Endothelial cell of hepatic sinusoid (primary cell): Measurements from ENCODE around the gene DCTPP1.
"Not testable (repeated sequence)": the region's sequence is repeated elsewhere in the genome, so short reads cannot be mapped to it uniquely, and the experiment has no call there.

Source experiments
- in situ Hi-C: cut with HindIII; loops from 2 replicates; pipeline ENCODE4 v1.10.0; 2017; ENCODE audit warnings: low sequenced_read_pairs

The DCTPP1 gene

DNA sequence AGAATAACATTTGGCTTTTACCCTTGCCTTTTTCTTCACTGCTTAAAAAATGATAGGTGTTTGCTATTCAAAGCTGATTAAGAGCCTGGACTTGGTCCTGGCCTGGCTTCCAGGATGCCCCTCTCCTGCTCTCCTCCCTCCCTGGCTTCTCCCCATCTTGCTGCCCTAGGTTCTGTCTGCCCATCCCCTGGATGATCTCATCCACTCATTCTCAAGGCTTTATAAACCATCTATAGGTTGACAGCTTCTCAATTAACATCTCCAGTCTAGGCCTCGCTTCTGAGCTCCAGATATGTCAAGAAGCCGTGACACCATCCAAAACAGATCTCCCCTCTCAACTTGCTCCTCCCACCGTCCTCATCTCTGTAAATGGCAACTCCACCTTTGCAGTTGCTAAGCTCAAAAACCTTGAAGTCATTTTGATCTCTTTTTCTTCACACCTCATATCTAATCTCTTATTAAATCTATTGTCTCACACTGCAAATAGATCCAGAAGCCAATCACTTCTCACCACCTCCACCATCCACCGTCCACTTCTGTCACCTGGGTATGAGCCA lies 13.7 kb downstream of the DCTPP1 start:
- in situ Hi-C loops: no loop called here

- in situ Hi-C loops: no loop called here
Observed at GRCh38 chr16:30414159-30414558, 15.7 kb downstream of the DCTPP1 start.

GRCh38 chr16:30413112-30413806 lies 16.6 kb downstream of the DCTPP1 start:
- in situ Hi-C loops: no loop called here

DNA sequence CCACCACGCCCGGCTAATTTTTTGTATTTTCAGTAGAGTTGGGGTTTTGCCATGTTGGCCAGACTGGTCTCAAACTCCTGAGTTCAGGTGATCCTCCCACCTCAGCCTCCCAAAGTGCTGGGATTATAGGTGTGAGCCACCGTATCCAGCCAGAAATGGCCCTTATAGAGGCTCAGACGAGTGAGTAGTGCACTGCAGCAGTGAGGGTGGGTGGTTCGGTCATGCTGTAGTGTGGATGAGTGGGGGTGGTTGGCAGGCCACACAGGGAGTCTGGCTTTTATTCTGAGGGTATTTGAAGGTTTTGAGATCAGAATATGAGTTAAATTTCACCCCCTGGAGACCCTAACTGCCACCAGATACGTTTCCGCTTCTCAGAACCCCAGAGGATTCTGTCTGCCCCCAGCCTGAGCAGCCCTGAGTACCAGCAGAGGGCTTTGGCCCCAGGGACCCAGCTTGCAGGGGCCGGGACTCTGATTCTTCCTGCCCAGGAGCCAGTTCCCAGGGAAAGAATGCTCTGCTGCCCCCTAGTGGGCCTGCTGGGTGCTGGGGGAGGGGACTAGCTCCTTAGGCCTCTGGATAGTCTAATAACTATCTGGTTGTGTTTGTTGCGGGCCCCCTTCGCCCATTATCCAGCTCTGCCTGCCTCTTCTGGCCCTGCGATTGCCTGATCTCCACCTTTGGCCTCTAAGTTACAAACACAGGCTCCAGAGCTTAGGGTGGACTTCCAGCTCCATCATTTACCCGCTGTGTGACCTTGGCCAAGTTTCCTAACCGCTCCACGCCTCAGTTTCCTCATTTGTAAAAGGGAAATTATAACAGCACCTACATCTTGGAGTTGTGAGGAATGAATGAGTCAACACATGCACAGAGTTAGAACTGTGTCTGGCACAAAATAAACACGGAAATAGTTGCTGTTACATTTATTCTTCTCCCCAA lies 20.4 kb downstream of the DCTPP1 start:
- in situ Hi-C loops: no loop called here

GRCh38 chr16:30407804-30408534 lies 21.9 kb downstream of the DCTPP1 start:
- in situ Hi-C loops: no loop called here

GRCh38 chr16:30407102-30407803 lies 22.6 kb downstream of the DCTPP1 start, which contains the start of gene ZNF771:
Gene ZNF771 (plus strand): TSS chr16:30407606. CDS start chr16:30408054, 448 bp downstream.
- in situ Hi-C loops: no loop called here

GRCh38 chr16:30406795-30407101 lies 23.1 kb downstream of the DCTPP1 start:
- in situ Hi-C loops: no loop called here

DNA sequence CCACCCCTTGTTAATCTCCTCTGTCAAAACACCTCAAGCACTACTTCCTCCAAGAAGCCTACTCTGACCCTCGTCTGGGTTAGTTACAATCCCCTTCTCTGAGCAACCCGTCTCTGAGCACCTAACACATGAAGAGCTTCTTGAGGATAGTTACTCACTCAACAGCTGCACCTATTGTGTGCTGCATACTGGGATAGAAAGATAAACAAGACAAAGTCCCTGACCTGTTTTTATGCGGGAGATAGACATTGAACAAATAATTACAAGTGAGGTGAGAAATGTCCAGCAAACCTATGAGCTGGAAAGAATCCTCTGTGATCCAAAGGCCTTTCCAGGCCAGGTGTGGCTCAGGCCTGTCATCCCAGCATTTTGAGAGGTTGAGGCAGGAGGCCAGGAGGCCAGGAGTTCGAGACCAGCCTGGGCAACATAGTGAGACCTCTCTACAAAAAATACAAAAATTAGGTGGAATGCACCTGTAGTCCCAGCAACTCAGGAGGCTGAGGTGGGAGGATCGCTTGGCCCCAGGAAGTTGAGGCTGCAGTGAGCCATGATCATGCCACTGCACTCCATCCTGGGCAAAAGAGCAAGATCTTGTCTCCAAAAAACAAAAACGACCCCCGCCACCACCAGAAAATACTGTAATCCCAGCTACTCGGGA lies 27.9 kb downstream of the DCTPP1 start:
- in situ Hi-C loops: no loop called here

DNA sequence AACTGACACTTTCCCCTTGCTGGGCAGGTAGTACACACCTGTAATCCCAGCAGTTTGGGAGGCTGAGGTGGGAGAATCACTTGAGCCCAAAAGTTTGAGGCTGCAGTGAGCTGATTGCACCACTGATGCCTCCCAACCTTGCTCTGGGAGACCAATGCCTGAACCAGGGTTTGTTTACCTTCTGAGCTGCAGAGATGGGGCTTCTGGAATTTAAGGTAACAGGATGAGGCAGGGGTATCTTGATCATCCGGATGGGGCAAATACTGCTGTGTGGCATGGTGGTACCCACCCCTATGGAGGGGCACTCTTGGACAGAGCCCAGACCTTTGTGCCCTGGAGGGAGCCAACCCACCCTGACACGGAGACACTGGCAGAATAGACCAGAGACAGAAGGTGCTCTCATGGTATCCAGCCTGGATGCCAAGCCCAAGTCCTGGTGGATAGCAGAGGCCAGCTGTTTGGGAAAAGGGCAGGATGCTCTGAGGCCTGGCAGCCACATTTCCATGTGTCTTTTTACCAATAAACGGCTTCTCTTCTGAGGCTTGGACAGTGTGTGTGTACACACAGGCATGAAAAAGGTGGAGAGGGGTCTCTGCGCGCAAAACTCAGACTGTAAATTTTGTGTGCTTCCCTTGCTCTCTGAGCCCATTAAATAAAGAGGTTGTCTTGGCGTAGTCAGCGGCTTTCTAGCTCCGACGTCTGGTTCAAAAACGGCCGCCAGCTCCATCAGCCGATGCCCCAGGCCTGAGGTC lies 30.2 kb downstream of the DCTPP1 start:
- in situ Hi-C loops: no loop called here

DNA sequence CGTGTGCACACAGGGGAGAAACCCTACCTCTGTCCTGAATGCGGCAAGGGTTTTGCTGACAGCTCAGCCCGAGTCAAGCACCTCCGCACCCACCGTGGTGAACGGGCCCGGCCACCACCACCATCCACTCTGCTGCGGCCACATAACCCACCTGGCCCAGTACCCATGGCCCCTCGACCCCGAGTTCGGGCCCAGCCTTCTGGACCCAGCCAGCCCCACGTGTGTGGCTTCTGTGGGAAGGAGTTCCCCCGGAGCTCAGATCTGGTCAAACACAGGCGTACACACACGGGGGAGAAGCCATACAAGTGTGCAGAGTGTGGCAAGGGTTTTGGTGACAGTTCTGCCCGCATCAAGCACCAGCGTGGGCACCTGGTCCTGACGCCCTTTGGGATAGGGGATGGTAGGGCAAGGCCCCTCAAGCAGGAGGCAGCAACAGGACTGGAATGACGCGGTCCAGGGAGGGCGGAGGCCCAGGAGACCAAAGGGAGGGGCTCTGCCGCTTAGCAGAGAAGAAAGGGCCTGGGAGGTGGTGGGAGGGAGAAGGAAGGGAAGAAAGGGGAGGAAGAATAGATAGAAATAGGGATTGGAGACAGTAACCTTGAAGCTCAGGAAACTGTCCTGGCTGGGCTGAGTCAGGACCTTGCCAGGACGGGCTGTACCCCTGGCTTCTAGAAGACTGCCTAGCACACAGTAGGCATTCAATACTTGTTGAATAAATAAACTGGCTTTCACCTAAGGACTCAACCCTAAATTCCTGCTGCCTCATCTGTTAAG lies 31.0 kb downstream of the DCTPP1 start:
- in situ Hi-C loops: no loop called here

DNA sequence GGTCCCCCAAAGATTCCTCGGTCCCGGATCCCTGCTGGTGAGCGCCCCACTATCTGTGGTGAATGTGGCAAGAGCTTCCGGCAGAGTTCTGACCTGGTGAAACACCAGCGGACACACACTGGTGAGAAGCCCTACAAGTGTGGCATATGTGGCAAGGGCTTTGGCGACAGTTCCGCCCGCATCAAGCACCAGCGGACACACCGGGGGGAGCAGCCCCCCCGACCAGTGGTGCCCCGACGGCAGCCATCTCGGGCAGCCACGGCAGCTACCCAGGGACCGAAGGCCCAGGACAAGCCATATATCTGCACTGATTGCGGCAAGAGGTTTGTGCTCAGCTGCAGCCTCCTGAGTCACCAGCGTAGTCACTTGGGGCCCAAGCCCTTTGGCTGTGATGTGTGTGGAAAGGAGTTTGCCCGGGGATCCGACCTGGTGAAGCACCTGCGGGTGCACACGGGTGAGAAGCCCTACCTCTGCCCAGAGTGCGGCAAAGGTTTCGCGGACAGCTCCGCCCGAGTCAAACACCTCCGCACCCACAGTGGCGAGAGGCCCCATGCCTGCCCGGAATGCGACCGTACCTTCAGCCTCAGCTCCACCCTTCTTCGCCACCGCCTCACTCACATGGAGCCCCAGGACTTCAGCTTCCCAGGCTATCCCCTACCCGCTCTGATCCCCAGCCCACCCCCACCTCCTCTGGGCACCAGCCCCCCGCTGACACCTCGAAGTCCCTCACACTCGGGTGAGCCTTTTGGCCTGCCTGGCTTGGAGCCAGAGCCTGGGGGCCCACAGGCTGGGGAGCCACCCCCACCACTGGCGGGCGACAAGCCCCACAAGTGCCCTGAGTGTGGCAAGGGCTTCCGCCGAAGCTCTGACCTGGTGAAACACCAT lies 31.8 kb downstream of the DCTPP1 start:
- in situ Hi-C loops: no loop called here

DNA sequence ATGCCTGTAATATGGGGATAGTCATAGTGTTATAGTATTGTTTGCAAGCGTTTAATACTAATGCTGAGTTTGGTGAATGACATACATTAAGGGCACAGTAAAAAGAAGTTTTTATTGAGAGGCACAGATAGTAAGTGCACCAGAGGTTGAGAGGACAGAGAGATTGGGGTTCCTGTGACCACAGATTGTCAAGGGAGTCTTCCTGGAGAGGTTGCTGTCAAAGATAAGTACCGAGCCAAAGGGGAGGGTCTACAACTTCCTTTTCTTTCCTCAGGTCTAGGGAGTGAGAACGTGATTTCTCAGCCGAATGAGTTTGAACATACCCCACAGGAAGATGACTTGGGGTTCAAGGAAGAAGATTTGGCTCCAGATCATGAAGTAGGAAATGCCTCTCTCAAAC lies 32.8 kb downstream of the DCTPP1 start:
- in situ Hi-C loops: no loop called here

DNA sequence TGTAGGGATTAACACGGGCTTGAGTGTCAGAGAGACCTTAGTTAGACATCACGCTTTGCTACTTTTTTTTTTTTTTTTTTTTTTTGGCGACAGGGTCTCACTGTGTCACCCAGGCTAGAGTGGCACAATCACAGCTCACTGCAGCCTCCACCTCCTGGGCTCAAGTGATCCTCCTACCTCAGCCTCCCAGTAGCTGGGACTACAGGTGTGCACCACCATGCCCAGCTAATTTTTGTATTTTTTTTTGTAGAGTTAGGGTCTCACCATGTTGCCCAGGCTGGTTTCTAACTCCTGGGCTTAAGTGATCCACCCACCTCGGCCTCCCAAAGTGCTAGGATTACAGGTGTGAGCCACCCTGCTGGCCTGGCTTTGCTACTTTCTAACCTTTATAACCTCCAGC lies 33.2 kb downstream of the DCTPP1 start:
- in situ Hi-C loops: not testable (repeated sequence)

DNA sequence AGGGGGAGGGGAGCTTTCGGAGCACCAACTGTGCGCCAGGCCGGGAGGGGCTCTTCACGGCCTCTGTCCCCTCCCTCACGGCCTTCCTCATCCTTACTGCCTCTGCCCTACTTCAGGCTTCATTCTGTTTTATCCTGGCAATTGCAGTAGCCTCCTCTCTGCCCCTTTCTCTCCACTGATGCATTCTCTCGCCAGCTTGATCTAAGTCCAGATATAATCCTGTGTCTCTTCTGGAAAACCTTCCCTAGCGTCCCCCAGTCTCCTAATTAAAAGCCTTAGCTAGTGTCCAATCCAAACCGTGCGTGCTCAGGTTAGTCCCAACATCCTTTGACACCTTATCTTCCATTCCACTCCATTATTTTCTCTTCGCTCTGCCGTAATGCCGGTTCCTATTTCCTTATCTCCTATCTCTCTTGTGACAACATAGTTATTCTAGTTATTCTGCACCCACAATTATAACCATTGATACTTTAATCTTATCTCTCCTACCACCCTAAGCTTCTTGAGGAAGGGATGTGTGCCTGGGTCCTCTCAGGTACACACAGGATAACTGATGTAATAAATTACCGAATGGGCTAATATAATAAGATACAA lies 33.7 kb downstream of the DCTPP1 start:
- in situ Hi-C loops: no loop called here

GRCh38 chr16:30395155-30395991 lies 34.5 kb downstream of the DCTPP1 start, which contains the start of gene ZNF48:
Gene ZNF48 (plus strand): TSS chr16:30395420. CDS start chr16:30395795, 375 bp downstream.
- in situ Hi-C loops: no loop called here

GRCh38 chr16:30394592-30395154 lies 35.2 kb downstream of the DCTPP1 start:
- in situ Hi-C loops: no loop called here
